GOT3 (cell line): ENCODE measurements around the gene RAMP3.
"Not testable (repeated sequence)": the region's sequence is repeated elsewhere in the genome, so short reads cannot be mapped to it uniquely, and the experiment has no call there.

Source experiments
- DNase-seq: peaks from one replicate; lab custom pipeline; 2025; ENCODE audit warnings: mixed read lengths; lab: John Stamatoyannopoulos, UW

The RAMP3 gene

GRCh38 chr7:45196374-45196773 is 38.8 kb downstream of the RAMP3 start:
- DNase-seq, result no peak

- no peak for DNase-seq
These were observed 39.9 kb downstream of the RAMP3 start for GRCh38 chr7:45197461-45197860.

- DNase-seq, result no peak
These were observed 41.4 kb downstream of the RAMP3 start for GRCh38 chr7:45198986-45199385.

- DNase-seq, result no peak
These were observed 41.9 kb downstream of the RAMP3 start for GRCh38 chr7:45199506-45199905.

GRCh38 chr7:45202625-45203024 is 45.0 kb downstream of the RAMP3 start:
- DNase-seq, result no peak

- no peak for DNase-seq
These were observed 45.4 kb downstream of the RAMP3 start for GRCh38 chr7:45203036-45203435.

- no peak for DNase-seq
These were observed 45.9 kb downstream of the RAMP3 start for GRCh38 chr7:45203459-45203858.

- no peak for DNase-seq
These were observed 46.4 kb downstream of the RAMP3 start for GRCh38 chr7:45203936-45204445.

GRCh38 chr7:45206266-45206665 is 48.7 kb downstream of the RAMP3 start:
- not testable (repeated sequence) for DNase-seq

GRCh38 chr7:45209909-45210308 is 52.3 kb downstream of the RAMP3 start:
- DNase-seq, result not testable (repeated sequence)

- no peak for DNase-seq
These were observed 53.5 kb downstream of the RAMP3 start for GRCh38 chr7:45211066-45211465.

GRCh38 chr7:45211958-45212357 is 54.4 kb downstream of the RAMP3 start:
- DNase-seq, result no peak

- DNase-seq, result no peak
These were observed 55.0 kb downstream of the RAMP3 start for GRCh38 chr7:45212606-45213005.

- no peak for DNase-seq
These were observed 58.0 kb downstream of the RAMP3 start for GRCh38 chr7:45215601-45216062.

GRCh38 chr7:45216181-45216580 is 58.6 kb downstream of the RAMP3 start:
- DNase-seq, result no peak

- no peak for DNase-seq
These were observed 59.1 kb downstream of the RAMP3 start for GRCh38 chr7:45216622-45217165.

GRCh38 chr7:45217358-45217757 is 59.8 kb downstream of the RAMP3 start:
- no peak for DNase-seq

GRCh38 chr7:45219130-45219529 is 61.5 kb downstream of the RAMP3 start:
- DNase-seq, result no peak

GRCh38 chr7:45219801-45220435 is 62.3 kb downstream of the RAMP3 start:
- DNase-seq, result no peak

GRCh38 chr7:45220846-45221618 is 63.4 kb downstream of the RAMP3 start:
- no peak for DNase-seq

GRCh38 chr7:45221896-45222604 is 64.5 kb downstream of the RAMP3 start:
- no peak for DNase-seq

GRCh38 chr7:45223078-45223477 is 65.5 kb downstream of the RAMP3 start:
- DNase-seq, result no peak
